HG03064 (cell line): Measurements from ENCODE around the gene CSNK2A3.

ENCODE experiments used
- ATAC-seq: cut with Tn5 transposase; IDR thresholded peaks from one replicate; pipeline ENCODE4 v1.9.1; 2021; ENCODE audit warnings: low read depth; ENCODE audit not compliant: unreplicated experiment

The CSNK2A3 gene

DNA sequence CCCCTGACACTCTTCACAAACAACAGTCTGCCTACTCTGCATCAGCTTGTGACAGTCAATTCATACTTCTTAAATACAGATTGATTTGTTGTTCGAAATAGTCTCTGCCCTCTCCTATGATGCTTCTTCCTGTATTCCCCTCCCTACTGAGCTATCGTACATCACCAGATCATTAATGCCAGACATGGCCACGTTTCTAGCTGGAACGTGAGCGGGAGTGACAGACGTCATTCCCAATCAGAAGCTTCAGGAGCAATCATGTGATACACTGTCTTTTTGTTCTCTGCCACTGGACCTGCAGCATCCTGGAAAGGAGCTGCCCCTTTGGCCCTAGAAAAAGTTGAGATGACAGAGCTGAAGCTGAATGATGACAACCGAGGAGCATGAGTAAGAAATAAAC is 48.5 kb downstream of the CSNK2A3 start:
- no peak for ATAC-seq

DNA sequence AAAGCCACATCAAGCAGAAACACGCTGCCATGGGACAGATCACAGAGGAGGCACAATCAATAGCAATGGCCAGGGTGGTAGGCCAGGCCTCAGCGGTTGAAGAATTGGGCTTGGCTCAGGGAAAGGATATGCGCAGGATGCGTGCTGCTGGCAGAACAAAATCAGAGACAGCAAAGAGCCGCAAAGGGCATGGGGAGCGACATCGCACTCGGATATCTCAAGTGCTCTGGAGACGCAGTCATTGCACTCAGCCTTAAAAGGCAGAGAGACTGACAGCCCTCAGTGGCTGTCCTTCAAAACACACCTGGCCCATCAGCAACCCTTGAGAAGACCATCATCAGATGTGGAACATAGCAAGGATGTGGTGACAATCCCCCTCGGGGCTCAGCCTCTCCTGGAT is 50.5 kb downstream of the CSNK2A3 start:
- no peak for ATAC-seq
